ENCODE measurements around the gene FCHO2.

FCHO2 gene

DNA sequence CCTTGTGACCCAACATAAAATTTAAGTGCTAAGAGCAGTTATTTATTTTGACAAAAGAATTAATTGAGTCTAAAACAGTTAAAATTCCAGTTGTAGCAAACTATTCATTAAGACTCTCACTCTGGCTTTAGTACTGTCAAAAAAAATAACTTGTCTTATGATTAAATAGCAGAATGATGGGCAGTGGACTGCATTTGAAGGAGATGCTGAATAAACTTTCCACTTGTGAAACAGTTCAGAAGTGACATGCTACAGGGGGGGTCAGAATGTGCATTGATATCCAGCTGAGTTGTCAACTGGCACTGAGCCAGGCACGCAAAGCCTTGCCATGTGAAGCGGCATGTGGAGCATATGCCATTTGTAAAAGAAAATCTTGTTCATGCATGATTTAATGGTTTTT is 76.0 kb downstream of the FCHO2 start:
- DNase-seq, result no peak

DNA sequence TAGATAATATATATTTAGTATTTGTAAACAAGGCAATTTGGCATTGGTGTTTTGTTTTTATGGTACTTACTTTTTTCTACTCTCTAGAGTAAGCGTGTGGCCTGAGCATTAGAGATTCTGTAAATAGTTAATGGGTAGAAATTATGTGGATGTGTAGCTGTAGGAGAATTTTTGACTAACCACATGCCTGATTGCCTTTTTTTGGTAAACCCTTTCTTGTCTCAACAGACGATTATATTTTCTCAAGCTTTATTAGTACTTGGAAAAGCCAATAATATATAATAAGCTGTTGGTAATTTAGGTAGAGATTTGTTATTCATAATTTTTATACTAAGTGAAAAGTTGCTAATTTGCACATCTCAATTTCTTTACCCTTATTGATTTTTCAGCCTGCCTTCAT is 76.8 kb downstream of the FCHO2 start:
- no peak for DNase-seq

DNA sequence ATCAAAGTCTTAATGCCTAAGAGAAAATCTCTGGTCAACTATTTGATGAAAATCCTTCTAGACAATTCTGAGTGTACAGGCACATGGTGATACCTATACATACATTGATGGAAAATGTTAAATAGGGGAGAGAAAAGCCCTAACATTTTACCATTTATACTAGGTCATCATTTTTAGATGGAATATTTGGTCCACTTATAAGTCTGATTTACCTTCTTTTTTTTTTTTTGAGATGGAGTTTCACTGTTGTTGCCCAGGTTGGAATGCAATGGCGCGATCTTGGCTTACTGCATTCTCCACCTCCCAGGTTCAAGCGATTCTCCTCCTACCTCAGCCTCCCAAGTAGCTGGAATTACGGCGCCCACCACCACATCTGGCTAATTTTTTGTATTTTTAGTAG is 81.7 kb downstream of the FCHO2 start:
- no peak for DNase-seq

DNA sequence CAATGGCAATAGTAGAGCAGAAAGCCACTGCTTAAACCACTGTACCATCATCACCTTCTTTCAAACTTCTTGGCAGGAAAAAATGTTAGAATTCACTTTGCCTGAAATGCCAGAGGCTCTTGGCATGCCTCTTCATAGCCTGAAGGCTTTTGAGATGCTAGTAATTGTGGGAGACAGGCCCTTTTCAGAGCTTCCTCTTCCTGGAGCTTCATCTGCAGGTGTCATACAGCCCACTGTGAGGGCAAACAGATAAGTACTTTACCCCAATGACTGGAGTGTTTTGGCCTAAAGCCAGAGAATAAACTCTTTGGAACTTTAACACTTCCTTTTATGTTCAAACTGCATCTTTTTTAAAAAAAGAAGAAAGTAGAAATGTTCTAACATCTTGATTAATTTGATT is 83.2 kb downstream of the FCHO2 start:
- no peak for DNase-seq

DNA sequence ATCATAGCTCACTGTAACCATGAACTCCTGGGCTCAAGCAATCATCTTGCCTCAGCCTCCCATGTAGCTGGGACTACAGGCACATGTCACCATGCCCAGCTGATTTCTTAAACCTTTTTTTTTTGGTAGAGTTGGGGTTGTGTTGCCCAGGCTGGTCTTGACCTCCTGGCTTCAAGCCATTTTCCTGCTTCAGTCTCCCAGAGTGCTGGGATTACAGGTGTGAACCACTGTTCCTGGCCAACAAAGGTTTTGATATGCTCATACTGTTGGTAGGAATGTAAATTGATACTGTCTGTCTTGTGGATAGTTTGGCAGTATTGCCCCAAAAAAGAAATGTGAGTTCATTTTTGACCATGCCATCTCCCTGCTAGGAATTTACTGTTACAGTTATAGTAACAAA is 87.2 kb downstream of the FCHO2 start:
- no peak for DNase-seq

DNA sequence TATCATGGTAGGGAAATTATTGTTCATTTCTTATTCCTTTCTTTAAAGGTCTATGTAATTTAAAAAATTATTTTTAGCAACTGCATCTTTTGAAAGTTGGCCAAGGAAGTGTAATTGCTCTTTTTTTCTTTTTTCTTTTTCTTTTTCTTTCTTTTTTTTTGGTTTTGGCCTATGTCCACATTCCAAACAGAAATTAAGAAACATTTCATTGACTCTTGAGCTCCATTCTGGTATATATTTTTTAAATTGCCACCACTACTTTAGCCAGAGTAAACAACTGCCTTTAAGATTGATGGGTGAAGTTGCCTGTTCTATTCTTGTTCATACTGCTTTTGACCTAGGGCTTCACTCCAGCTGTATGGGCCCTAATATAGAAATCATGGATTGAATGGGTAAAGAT is 88.7 kb downstream of the FCHO2 start:
- no peak for DNase-seq

DNA sequence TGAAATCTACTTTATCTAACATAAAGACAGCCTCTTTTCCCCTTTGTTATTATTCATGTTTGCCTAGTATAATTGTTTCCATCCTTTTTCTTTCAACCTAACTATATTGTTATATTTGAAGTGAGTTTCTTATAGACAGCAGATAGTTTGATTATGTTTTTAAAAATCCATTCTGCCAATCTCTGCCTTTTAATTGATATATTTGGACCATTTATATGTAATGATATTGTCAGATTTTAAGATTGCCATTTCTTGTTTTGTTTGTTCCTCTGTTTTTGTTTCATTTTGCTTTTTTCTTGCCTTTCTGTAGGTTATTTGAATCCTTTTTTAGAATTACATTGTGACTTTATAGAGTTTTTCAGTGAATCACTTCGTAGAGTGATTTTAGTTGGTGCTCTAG is 89.8 kb downstream of the FCHO2 start:
- DNase-seq, result no peak

DNA sequence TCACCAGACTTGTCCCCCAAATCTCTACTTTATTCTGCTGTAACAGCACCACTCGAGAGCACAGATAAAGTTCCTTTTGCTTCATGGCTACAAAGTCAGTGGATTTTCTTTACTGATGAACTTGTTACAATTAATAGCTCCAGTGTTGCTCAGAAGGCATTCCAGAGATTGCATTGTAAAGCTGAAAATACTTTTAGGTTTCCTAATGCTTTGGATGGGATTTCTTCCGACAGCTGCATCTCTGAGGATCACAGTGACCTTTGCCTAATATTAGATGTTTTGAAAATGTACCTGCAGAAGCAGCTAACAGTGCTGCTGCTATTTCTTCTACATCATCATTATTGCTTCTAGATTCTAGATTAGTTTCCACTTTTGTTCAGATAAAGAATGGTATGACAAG is 105.8 kb downstream of the FCHO2 start:
- no peak for DNase-seq

DNA sequence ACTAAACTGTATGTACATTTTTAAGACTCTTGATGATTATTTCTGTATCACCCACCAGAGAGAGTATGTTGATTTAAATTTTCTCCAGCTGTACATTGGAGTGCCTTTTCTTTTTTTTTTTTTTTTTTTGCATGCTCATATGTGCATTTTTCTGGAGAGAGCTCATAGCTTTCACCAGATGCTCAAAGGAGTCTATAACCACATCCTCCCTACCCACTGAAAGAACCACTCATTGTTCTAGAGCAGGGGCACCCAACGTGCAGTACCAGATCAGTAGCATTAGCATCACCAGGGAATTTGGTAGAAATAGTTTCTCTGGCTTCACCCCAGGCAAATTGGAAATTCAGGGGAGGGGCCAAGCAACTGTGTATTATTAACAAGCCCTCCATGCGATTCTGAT is 110.6 kb downstream of the FCHO2 start:
- DNase-seq, result no peak

DNA sequence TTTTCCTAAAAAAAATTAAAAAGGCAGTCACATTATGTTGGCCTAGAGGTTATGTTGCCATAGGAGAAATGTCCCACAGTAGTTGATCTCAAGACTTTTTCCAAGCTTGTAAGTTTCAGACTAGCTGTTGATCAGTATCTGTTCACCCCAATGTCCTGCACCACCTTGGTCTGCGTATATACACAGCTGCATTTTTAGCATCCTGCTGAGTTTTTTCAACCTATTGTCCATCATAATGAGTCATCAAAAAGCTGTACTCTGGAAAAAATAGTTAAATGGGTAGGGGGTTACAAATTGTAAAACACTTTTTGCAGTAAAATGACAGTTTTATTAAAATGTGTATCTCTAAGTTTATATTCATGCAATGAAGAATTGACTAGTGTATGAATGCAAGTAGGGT is 111.4 kb downstream of the FCHO2 start:
- no peak for DNase-seq

DNA sequence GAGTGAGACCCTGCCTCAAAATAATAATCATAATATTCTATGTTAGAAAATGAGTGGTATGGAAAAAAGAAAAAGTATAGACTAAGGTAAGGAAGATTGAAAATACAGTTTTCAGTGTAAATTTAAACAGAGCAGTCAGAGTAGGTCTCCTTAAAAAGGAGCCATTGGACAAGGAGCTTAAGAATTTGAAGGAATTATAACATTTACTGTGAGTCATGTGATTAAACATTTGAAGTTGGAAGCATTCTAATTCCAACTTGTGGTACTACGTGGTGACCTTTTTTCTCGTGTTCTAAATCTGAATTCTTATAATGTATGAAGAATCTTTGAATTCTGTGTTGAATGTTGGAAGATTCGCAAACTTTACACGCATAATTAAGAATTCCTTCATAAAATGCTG is 125.3 kb downstream of the FCHO2 start:
- DNase-seq, result no peak

DNA sequence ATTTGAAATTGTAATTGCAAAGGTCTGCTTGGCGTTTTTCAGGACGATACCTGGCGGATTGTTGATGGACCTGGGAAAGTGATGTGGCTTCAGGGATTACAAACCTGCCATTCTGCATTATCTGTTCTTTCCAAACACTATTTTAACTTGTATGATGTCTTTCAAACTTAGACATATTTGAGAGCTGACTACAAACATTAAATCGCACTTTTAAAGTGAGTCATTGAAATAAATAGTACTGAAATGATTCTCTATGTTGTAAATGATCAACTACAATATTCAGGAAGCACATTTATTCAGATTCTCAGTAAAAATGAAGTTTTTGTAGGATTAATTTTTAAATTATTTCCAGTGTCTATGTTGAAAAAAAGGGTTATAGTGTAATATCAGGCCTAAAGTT is 132.2 kb downstream of the FCHO2 start:
- DNase-seq, result no peak

DNA sequence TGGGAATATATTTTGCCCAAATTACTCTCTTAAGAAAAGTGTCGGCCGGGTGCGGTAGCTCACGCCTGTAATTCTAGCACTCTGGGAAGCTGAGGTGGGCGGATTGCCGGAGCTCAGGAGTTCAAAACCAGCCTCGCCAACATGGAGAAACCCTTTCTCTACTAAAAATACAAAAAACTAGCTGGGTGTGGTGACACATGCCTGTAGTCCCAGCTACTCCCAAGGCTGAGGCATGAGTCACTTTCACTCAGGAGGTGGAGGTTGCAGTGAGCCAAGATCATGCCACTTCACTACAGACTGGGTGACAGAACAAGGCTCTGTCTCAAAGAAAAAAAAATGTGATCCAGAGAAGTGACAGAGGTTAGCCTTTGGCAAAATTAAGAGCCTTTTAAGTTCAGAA is 138.1 kb downstream of the FCHO2 start:
- DNase-seq, result no peak

DNA sequence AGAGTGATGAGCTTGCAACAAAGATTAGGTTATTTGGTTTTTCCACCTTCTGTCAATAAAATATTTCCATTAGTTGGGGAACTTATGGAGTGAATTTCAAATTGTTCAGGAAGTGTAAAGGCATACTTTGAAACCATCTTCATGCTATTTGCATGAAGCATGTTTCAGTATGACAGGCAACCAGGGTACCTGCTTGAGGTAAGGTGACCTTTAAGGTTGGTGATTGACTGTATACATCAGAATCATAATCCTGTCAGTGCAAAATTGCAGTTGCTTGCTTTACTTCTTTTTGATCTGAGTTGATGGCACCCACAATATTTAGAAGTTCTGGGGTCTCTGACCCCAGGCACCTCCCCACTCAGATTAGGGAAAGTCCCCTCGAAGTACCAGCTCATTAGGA is 138.6 kb downstream of the FCHO2 start:
- DNase-seq, result no peak

DNA sequence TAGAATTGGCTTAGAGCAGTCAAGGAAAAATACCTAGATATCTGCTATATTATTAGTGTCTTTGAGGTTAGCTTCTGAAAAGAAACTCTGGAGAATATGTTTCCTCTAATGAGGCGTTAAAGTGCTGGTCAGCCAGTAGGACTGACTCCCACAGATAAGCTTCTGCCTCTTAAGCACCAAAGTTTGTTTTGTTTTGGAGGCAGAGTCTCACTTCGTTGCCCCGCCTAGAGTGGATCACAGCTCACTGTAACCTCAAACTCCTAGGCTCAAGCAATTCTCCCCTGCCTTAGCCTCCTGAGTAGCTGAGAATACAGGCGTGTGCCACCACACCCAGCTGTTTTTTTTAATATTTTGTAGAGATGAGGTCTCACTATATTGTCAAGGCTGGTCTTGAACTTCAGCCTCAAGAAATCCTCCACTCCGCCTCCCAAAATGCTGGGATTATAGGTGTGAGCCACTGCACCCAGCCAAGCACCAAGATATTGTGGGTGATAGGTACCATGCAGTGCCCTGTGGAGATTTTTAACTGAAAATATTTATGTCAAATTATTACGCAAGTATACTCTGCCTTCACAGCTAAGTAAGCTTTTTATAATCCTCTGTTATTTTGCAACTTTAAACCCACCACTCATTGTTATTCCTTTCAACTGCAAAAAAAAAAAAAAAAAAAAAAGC is 139.9 kb downstream of the FCHO2 start:
- no peak for DNase-seq

DNA sequence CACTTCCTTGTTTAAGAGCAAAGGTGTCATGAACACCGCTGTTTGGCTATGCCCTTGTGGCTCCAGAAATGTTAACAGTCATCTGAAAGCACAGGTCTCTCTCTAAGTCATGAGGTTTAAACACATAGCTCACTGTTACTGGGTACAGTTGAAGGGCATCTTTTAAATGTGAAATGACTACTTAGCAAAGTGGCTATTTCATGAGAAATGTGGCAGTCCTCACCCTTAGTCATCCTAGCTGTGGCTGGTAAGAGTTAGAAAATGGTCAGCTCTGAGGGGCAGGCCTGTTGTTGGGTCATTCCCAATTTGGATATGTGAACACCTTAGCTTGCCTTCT is 140.4 kb downstream of the FCHO2 start:
- no peak for DNase-seq

DNA sequence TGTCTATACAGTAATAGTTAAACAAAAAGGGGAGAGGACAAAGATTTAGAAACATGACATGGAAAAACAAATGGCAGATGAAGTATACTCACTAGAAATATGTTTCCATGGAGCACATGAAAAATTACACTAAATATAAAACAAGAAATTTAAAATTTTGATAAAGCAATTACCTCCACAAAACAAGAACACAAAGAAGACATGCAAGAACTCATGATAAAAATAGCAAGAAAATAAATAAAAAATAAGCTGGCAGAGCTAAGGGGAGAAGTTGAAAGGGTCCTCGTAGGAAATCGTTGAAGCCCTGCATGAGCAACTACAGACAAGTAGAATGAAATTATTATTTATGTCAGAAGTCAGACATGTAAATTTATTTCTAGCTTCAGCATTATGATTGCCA is 141.9 kb downstream of the FCHO2 start:
- no peak for DNase-seq

DNA sequence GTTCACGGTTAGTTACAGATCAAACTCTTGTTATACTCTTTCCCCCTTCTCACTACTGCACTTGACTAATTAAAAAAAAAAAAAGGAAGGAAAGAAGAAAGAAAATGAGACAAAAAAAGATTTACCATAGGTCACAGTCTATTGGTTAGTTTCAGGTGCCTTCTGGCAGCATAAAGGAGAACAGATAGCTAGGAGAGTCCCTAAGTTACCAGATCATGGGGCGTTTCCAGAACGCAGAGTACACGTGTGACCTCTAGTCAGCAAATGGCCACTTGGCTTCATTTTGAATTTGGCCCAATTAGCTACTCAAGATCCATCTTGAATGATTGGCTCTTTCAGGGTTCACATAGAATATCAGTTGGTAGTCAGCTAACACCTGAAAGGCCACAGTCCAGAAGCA is 144.3 kb downstream of the FCHO2 start:
- no peak for DNase-seq

DNA sequence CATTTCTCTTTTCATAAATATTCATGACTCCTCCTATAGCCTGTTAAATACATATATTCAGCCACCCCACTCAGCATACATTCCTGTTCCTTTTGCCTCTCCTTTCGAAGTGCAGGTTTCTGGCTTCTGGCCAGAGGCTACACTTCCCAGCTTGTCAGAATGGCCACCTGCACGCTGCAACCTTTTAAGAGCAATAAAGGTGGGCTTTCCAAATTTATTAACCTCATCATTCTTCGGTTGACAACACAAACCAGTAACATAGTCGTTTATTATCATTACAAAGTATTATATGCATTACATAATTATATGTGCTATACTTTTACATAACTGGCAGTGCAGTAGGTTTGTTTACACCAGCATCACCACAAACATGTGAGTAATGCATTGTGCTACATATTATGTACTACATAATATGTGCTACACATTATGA is 148.0 kb downstream of the FCHO2 start:
- no peak for DNase-seq

DNA sequence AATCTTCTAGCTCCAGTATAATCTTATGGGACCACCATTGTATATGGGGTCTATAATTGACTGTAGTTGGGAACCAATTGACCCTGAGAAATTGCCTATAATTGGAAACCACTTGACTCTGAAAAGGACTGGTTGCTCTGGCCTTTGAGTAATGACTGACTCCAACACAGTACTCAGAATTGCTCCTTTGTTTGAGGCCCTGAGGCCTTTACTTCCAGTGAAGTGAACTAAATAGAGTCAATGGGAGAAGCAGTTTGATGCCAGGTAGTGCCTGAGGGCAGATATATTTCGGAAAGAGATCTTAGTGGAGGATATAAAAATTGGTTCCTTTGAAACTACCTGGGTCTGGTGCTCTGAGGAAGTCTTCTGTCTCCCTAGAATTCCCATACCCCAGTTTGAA is 148.5 kb downstream of the FCHO2 start:
- DNase-seq, result no peak

DNA sequence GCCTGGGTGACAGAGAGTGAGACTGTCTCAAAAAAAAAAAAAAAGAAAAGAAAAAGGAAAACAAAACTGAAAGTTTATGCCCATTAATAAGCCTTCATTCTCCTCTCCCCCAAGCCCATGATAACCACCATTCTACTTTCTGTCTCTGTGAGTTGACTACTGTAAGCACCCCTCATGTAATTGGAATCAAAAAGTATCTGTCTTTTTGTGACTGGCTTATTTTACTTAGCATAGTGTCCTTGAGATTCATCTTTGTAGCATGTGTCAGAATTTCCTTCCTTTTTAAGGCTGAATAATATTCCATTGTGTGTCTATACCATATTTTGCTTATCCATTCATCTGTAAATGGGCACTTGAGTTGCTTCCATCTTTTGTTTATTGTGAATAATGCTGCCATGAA is 150.5 kb downstream of the FCHO2 start:
- DNase-seq, result no peak

DNA sequence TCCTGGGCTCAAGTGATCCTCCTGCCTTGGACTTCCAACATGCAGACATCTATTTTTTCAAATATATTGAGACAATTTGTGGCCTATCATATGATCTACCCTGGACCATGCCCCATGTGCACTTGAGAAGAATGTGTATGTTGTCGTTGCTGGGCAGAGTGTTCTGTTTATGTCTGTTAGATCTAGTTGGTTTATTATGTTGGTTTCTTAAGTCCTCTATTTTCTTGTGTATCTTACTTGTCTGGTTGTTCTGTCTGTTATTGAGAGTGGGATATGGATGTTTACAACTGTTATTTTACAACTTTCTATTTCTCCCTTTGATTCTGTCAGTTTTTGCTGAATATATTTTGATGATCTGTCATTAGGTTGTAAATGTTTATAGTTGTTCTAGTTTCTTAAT is 154.3 kb downstream of the FCHO2 start:
- no peak for DNase-seq

DNA sequence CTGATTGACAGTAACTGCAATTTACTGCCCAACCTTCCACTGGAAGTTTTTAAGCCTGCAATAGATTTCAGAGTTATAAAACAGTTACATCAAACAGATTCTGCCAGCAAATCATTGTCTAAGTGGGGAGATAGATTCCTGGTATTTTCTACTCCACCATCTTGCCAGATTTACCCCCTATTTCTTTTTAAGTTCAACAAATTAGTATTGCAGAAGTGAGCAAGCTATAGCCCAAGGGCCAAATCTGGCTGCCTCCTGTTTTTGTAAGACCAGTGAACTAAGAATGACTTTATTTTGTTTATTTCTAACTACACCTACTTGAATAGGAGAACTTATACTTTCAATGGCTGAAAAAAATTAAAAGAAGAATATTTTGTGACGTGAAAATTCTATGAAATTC is 155.7 kb downstream of the FCHO2 start:
- DNase-seq, result no peak

DNA sequence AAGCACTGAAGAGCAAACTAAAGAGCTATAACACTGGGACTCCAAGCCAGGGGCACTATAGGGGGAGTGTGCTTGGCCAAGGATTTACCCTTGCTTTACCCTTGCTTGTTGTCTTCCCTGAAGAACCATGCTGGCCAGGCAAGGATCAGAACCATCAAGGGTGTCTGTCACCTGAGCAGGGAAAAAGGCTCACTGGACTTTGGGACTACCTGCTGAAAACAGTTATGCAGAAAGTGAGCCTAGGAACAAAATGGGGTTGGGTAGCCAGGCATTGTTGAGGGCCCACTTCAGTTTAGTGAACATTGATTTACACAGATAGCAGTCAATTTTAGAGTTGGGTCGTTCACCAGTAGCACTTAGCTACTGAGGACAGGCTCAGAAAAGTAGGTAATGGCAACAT is 156.5 kb downstream of the FCHO2 start:
- no peak for DNase-seq

DNA sequence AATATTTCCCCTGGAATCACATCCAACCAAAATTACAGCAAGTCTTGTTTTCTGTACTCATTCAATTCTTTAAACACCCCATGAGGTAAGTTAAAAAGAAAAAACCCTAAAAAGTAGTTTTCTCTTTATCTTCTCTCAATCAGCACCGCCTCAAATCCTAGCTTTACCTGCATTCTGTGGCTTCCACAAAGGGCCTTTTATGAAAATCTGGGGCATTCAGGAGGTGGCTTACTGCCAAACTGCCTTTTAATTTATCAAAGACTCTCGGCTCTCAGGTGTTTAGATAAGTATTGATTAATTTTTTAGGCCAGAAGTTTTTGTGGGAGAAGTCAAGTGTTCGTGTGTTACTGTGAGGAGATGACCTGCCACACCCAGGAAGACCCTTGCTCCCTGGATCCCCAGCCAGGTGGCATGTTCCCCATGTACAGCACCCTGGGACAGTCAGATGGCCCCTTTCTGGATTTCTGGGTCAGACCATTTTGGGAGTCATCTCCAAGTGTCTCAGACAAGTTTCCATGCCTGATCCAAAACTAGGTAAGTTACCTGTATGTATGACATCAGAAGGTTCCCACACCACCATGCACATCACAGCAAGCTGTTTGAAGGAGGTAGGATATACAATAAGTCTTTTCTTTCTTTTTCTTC is 158.3 kb downstream of the FCHO2 start:
- DNase-seq, result no peak
